ENCODE measurements around the gene PIGT. TPM values are rescaled to one million over a fixed set of nuclear protein-coding genes. Genes with fewer than 3 reads are reported as not detected.
A peak's percentile ranks its signal among the peaks of the same experiment; 100 is the strongest.

PIGT gene
- total and polyA plus RNA-seq, 2 of the 4 experiments (the other 2 are of a cell fraction): 31.2 to 145 TPM

- TF ChIP-seq POLR2A (IDR thresholded peaks at IDR 0.05; ENCODE audit: low read depth, low read length): no peak
- TF ChIP-seq CTCF (conservative IDR thresholded peaks at IDR 0.05; ENCODE audit: low read depth, low read length): peak; percentile 35
- Histone ChIP-seq H3K4me2 (ENCODE audit: low read depth, low read length) (no peak overlapping the region), H2BK20ac (ENCODE audit: low read depth, low read length) (no peak overlapping the region), H3K27me3 (ENCODE audit: control insufficient read depth, insufficient read depth, low read length) (peaks cover 19% of the 10 kb centered on the region), H3K4me1 (ENCODE audit: control insufficient read depth, insufficient read depth, low read length) (no peaks in the 10 kb centered on the region), H4K91ac (ENCODE audit: insufficient read depth, low read depth, low read length) (no peak overlapping the region), H3K4me3 (ENCODE audit: insufficient read depth, low read depth, low read length) (no peak overlapping the region), H2AFZ (replicated peaks; ENCODE audit: low read length, poor library complexity) (no peak overlapping the region), H2BK120ac (ENCODE audit: low read depth, low read length) (no peak overlapping the region), H2AK9ac (replicated peaks; ENCODE audit: low read depth, low read length, poor library complexity) (no peak overlapping the region), H3K36me3 (ENCODE audit: control insufficient read depth, insufficient read depth, low read length) (no peaks in the 10 kb centered on the region), H4K20me1 (ENCODE audit: insufficient read depth, low read length) (no peaks in the 10 kb centered on the region), H3K14ac (replicated peaks; ENCODE audit: low read depth, low read length) (no peak overlapping the region), H3K9me1 (ENCODE audit: insufficient read depth, low read length) (no peaks in the 10 kb centered on the region), H3K56ac (ENCODE audit: extremely low read depth, insufficient read depth, low read length) (no peak overlapping the region), H2AK5ac (ENCODE audit: low read depth, low read length) (no peak overlapping the region), H3K23ac (ENCODE audit: low read depth, low read length) (no peak overlapping the region), H3K4ac (ENCODE audit: low read depth, low read length) (no peak overlapping the region), H3K9ac (ENCODE audit: low read depth, low read length) (no peak overlapping the region), H3K27ac (ENCODE audit: insufficient read depth, low read length) (no peak overlapping the region), H3K79me1 (ENCODE audit: low read depth in 1 of 2, low read length in 2 of 2) (no peaks in the 10 kb centered on the region), H3K18ac (ENCODE audit: low read depth, low read length) (no peak overlapping the region), H4K8ac (ENCODE audit: low read depth in 2 of 2, low read length in 2 of 2) (no peak overlapping the region), H2BK5ac (ENCODE audit: low read depth, low read length, poor library complexity, severe bottlenecking) (no peak overlapping the region), H3K9me3 (ENCODE audit: control insufficient read depth, insufficient read depth, low read length) (no peaks in the 10 kb centered on the region), H2BK15ac (ENCODE audit: low read depth, low read length) (no peak overlapping the region), H4K5ac (ENCODE audit: low read depth, low read length) (no peak overlapping the region)
- ChIA-PET POLR2A (ENCODE audit: unreplicated experiment) (no interaction called here), CTCF (interaction anchor here (0.6 to 1.8 kb wide), 5 partner anchors 9 to 305 kb away, joined by 3 to 7 read pairs (median 4); no protein-coding TSS in a partner anchor)
- intact Hi-C loops (cut with micrococcal nuclease) (no loop called here), in situ Hi-C loops (cut with MboI; ENCODE audit: low sequenced_read_pairs) (no loop called here), dilution Hi-C loops (cut with HindIII; ENCODE audit: low sequenced_read_pairs, unreplicated experiment) (no loop called here)
- 56% methylated on average over 4 of the region's 7 CpGs; no CpG with 5 or more reads in 1 of the 2 experiments for WGBS, 2 experiments (ENCODE audit: extremely low coverage in 2 of 2, insufficient read length in 1 of 2)
- BruUV-seq (replicated peaks): no TSS peak
- ATAC-seq (ENCODE audit: low read depth) (peak; percentile 75), DNase-seq (no peak)
Observed at GRCh38 chr20:45445805-45446562, 30.0 kb downstream of the PIGT start.

All from IMR-90 (cell line).